GM21526 (cell line): ENCODE measurements around the gene SARM1.

Experiments
- ATAC-seq: cut with Tn5 transposase; IDR thresholded peaks from one replicate; pipeline ENCODE4 v1.9.1; 2021; ENCODE audit warnings: moderate library complexity; ENCODE audit not compliant: unreplicated experiment, low FRiP score

SARM1 gene

DNA sequence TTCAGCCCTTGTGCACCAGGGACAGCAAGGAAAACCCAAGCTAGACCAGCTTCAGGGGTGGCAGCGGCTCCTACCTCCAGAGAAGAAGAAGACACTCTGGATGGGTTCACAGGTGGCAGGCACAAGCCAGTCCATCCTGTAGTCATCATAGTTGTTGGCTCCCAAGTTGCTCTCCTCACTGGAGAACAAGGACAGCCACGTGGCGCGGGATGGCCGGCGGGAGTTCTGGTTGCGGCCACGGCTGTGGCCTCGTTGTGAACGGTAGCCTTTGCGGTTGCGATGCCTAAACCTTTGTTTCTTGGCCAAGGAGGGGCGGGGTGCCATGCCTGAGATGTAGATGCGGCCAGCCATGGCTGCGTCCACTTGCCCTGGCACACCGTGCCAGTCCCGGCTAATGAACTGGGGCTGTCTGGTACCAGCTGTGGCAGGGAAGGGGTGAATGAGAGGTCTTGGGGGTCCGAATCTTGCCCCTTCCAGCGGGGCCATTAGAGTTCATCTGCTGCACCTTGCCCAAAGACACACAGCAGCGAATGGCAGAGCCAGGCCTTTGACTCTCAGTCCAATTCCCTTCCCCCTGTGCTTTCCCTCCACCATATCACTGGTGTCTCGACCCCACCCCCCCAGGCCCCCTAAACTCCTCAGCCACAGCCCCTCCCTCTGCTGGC, 3.7 kb upstream of the SARM1 start:
- ATAC-seq = no peak

DNA sequence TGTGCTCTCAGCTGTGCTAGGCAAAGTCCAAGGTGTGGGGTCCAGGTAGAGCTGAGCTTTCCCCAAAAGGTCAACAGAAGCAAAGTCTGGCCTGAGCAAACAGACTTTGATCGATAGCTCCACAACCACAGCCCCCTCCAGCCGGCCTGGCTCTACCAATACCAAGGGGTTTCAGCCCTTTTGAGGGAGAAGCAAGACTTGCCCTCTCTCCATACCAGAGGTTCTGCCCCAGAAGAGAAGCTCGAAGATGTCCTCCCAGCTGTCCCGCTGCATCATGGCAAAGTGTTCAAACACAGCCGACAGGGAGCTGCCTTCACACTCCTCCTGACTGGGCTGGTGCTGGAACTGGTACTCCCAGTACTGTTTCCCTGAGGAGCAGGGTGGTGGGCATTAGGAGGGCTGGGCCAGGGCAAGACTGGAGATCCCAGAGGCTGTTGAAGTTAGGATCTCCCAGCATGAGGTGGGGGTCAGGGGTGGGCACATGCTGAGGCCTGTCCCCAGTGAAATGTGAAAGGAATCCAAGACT, 3.1 kb upstream of the SARM1 start:
- no peak for ATAC-seq

DNA sequence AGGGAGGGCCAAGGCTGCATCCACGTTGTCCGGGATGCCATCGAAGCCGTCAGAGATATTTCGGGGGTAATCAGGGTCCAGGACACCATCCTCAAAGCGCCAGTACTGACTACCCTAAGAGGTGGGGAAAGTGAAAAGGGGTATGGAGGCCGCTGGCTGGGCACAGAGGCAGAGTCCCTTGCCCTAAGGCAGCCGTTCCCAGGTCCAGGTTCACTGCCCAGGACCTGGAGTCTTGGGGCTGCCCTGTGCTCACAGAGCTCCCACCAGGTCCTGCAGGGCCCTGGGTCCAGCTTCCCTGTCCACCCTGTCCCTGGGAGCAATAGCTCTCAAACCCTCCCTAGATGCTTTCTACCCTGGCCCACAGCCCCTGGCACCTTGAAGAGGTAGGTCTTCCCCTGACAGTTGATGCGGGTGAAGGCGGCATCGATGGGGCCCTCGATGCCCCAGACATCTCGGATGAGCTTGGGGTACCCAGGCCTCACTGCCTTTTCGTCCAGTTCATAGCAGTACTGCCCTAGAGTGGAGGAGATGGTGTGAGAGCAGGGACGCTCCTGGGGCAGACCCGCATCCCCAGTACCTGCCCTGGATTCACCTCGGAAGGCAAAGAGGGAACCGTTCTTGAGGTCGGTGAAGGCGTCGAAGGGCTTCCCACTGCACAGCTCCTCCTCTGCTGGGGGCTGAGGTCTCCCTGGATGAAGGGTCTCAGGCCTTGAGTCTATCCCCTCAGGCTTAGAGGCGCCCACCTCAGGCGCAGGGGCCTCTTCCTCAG, 2.4 kb upstream of the SARM1 start:
- no peak for ATAC-seq

DNA sequence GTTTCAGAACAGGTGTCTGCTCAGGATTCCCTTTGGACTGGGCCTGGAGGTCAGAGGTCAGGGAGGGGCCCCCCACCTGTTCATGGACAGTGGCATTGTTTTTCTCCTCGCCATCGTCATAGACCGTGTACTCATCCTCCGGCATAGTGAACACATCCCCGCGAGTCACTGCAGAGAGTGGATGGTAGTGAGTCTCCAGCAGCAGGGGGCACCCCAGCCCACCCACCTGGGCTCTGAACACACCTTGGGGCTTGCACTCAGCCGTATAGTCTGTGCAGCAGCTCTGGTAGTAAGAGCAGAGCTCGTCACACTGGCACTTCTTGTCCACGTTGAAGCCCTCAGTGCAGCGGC, 1.8 kb upstream of the SARM1 start:
- no peak for ATAC-seq

DNA sequence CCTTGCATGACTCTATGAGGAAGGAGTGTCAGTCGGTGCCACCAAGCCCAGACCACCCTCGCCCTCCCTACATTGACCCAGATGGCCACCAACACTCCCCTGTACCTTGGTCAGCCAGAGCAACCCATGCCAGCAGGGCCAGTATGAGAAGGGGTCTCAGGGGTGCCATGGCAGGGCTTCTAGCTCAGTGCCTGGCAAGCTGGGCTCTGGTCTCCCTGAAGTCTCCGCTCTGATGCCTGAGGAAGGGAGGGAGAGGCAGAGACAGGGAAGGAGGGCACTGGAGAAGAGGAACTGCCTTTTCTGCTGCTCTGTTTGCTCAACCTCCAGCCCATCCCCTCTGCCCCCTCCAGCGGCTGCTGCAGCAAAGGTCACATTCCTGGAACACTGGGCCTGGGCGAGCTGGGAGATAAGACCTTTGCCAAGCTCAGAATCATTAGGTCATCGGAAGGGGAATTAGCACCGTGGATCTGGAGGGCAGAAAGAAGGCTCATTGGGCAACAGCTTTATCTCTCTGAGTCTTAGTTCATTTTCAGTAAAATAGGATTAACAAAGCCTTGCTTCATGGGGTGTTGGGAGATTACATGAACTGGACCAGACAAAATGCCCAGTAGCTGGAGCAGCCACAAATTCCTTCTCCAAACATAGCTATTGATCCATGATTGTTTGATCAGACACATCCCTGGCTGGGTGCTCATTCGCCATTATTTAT, 1.3 kb upstream of the SARM1 start, which contains the start of gene VTN:
Gene VTN, minus strand, starts transcription at position 273 of the 709 bp plus-strand sequence. Its CDS starts 104 bp downstream, at position 169.
- no peak for ATAC-seq

DNA sequence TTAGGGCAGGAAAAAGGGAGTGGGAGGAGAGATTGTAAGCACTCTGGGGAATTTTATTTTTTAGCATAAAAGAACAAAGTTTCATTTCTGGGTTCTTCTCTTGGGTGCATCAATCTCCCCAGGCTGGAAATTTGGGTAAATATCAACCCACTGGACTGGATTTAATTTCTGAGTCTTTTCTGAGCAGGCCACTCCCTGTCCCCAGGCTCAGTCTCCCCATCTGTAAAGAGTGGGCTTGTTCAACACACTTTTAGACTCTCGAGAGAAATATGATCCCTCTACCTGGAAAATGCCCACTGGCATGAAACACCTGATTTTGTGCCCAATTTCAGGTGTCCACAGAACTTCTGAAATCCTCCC, 770 bp upstream of the SARM1 start:
- ATAC-seq = no peak

DNA sequence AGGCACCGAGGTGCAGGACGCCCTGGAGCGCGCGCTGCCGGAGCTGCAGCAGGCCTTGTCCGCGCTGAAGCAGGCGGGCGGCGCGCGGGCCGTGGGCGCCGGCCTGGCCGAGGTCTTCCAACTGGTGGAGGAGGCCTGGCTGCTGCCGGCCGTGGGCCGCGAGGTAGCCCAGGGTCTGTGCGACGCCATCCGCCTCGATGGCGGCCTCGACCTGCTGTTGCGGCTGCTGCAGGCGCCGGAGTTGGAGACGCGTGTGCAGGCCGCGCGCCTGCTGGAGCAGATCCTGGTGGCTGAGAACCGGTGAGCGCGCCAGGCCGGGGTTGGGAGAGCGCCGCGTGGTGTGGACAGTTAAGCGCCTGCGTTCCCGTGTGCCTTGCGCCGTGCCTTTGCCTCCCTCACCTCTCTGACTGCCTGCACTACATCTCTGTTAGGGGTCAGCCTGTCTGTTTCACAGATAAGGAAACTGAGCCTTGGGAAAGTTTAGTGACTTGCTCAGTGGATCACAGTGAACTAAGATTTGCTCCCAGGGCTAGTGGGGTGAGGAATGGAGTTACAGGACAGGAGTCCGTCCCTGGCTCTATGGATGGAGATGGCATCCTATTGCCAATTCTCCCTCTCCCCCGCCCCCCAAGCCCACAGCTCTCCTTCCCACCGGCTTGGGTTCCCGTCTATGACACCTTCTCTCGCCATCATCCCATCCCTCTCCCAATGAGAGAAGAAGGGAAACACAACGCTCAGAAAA, 880 bp downstream of the SARM1 start:
- ATAC-seq = peak; percentile 15

DNA sequence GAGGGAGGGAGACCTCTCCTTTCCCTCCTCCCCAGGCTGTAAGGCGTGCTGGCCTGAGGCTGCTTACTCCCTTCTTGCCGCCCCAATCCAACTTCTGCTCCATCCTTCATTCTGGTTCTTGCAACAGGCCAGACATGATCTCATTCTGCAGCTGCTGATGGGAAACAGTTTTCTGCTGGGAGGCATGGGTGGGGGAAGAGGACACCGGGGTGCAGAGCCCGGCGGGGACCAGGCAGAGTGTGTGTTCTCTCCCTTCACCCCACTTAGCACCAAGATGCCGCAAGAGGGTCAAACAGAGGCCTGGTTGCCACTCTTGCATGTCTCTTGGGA, 1.4 kb downstream of the SARM1 start:
- ATAC-seq = no peak

DNA sequence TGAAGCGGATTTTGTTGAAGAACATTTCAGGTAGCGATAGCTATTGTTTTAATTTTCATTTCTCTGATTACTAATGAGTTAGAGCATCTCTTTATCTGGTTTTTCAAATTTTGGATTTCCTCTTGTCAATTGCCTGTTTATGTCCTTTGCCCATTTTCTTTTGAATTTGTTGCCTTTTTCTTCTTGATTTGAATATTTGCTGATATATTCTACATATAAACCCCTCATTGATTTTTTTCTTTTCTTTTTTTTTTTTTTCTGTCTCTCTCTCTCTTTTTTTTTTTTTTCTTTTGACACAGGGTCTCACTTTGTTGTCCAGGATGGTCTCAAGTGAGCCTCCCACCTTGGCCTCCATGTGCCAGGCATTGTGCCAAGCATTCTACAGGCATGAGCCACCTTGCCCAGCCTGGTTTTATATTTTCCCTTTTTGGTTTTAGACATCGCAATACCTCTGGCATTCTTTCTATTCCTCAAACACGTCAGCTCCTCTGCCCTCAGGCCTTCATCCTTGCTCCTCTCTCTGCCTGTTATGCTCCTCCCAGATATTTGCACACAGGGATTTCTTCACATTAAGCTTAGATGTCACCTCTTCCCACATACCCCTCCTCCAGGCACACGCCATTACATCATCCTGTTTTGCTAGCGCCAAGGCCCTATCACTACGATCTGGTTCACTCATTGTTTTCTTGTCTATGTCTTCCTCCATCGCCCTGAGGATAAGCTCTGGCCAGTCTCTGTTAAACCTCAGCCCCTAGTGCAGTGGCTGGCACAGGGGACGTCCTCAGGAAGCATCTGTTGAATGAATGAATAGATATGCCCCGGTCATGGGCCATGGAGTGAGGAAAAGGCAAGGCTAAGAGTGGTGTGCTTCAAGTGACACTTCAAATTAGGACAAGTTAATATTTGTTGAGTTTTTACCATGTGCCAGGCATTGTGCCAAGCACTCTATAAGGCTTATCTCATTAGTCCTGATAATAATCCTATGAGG, 8.6 kb downstream of the SARM1 start:
- no peak for ATAC-seq

DNA sequence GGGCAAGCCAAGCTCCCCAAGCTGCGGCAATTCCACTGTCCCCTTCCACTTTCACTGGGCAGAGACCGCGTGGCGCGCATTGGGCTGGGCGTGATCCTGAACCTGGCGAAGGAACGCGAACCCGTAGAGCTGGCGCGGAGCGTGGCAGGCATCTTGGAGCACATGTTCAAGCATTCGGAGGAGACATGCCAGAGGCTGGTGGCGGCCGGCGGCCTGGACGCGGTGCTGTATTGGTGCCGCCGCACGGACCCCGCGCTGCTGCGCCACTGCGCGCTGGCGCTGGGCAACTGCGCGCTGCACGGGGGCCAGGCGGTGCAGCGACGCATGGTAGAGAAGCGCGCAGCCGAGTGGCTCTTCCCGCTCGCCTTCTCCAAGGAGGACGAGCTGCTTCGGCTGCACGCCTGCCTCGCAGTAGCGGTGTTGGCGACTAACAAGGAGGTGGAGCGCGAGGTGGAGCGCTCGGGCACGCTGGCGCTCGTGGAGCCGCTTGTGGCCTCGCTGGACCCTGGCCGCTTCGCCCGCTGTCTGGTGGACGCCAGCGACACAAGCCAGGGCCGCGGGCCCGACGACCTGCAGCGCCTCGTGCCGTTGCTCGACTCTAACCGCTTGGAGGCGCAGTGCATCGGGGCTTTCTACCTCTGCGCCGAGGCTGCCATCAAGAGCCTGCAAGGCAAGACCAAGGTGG, 9.8 kb downstream of the SARM1 start:
- ATAC-seq = no peak

DNA sequence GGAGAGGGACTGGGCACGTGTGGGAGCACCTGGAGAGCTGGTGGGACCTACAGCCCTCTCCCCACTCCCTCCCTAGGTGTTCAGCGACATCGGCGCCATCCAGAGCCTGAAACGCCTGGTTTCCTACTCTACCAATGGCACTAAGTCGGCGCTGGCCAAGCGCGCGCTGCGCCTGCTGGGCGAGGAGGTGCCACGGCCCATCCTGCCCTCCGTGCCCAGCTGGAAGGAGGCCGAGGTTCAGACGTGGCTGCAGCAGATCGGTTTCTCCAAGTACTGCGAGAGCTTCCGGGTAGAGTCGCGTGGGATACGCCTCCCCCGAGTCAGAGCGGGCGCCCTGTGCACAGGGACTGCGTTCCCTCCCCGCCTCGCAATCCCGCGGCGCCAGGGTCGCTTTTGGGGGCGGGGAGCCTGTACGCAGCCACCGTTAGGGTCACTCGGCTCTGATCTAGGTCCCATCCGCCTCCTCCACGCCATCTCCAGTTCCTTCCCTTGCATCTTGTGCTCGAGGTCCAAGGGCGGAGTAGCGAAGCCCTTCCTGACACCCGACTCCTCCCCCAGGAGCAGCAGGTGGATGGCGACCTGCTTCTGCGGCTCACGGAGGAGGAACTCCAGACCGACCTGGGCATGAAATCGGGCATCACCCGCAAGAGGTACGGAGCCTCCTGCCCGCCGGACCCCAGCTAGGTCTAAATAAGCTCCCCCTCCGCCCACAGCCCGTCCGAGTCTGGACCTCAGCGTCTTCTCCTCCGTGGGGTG, 13.0 kb downstream of the SARM1 start:
- ATAC-seq = peak; percentile 51

DNA sequence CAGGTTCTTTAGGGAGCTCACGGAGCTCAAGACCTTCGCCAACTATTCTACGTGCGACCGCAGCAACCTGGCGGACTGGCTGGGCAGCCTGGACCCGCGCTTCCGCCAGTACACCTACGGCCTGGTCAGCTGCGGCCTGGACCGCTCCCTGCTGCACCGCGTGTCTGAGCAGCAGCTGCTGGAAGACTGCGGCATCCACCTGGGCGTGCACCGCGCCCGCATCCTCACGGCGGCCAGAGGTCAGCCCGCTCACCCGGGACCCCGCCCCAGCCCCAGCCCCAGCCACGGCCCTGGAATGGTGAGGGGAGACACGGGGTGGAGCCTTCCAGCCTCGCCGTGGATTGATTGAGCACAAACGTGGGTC, 13.5 kb downstream of the SARM1 start:
- no peak for ATAC-seq

DNA sequence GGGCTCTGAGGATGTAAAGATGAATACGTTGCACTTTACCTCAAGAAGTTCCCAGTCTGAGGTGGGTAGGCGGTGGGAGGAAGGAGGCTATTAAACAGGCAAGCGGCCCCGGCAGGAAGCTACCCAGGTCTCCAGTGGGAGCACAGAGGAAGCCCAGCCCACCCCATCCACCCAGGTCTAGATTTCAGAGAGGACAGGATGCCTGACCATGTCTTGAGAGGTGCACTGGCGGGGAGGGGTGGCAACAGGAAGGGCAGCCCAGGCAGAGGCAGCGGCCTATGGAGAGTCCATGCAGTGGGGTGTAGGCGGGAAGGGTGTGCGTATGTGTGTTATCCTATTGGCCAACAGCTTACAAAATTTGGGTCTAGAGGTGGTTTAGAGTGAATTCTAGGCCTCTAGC, 13.9 kb downstream of the SARM1 start:
- ATAC-seq = no peak

DNA sequence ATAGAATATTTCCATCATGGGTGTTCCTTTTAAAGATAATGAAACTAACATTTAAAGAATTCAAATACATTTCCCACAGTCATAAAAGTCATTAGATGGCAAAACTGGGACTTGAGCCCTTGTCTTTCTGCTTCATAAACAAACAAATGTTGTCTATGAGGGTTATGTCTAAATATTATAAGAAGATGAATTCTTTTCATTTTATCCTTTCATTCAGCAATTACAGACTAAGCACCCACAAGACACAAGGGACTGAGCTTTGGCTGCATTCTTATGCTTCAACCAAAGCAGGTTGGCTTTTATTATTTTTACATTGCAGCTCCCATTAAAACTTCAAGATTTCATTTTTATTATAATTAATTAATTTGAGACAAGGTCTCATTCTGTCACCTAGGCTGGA, 14.9 kb downstream of the SARM1 start:
- no peak for ATAC-seq

DNA sequence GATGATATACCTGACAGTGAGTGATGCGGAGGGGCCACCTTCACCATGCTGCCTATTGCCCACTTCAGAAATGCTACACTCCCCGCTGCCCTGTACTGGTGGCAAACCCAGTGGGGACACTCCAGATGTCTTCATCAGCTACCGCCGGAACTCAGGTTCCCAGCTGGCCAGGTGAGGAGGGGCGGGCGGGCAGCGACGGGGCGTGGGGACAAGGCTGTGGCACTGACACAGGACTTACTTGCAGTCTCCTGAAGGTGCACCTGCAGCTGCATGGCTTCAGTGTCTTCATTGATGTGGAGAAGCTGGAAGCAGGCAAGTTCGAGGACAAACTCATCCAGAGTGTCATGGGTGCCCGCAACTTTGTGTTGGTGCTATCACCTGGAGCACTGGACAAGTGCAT, 16.6 kb downstream of the SARM1 start:
- no peak for ATAC-seq

DNA sequence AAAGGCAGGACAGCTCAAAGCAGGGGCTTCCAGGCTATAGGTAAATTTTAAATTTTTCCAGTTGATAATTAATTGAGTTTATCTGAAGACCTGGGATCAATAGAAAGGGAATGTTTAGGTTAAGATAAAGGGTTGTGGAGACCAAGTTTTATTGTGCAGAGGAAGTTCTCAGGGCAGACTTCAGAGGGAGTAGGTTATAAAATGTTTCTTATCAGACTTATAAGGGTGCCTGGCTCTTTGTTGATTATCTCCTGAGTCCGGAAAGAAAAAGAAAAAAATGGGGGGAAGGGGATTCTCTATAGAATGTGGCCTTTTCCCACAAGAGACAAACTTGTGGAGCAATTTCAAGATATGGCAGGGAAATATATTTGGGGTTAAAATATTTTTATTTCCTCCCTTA, 18.6 kb downstream of the SARM1 start:
- no peak for ATAC-seq

DNA sequence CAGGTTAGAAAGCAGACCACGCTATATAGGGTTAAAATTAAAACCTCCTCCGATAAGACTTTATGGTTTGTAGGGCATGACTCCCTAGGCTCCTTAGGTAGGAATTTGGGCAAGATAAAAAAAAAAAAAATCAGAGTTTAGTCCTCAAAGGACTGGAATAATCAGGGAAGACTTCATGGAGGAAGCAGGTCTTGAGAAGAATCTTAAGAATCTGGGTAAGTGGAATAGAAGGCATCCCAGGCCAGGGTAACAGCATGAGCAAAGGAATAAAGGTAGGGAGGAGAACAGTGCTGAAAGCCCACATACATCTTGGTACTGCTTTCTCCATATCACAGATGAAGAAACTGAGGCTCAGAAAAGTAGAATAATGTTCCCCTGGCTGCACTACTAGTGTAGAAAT, 19.1 kb downstream of the SARM1 start:
- no peak for ATAC-seq

DNA sequence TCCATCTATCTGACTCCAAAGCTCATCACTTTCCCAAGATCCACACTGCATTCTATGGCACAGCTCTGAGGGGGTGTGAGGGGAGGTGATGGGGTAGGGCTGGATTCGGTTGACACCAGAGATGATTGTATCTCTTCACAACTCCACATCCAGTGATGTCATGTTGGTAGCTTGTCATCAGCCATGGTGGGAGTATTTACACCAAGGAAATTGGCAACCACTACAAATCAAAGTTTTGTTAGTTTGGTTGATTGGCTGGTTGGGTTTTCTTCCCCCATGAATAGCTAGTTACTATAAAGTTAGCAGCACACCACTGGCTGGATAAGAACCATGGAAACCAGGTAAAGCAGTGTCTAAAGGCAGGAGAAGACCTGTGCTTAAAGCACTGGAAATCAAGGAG, 19.5 kb downstream of the SARM1 start:
- ATAC-seq = no peak

DNA sequence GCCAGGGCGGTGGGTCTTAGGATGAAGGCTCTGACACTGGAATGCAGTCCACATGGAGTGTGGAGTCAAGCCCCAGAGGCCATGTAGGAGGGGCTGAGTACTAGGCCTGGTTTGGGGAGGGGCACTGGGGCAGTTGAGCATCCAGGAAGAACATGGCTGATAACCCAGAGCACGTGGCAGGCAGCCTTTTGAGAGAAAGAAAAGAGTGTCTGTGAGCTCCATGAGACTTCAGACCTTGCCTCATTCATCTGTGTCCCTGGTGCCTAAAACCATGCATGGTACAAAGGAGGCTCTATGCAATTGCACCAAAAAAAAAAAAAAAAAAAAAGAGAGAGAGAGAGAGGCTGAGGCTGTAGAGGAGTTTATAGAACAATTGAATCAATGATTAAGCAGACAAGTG, 19.9 kb downstream of the SARM1 start:
- ATAC-seq = no peak
